Testis (tissue), 2 donors: Measurements from ENCODE around the gene RUFY1.
"Not testable (repeated sequence)": the region's sequence is repeated elsewhere in the genome, so short reads cannot be mapped to it uniquely, and the experiment has no call there.

Experiments
- CTCF ChIP-seq, 3 experiments: fragments of 450-650 bp in 2 of 3; fragments of 200-600 bp in 1 of 3; sonication (generic) in 1 of 3; IDR thresholded peaks; one replicate each; pipeline ENCODE4 v1.5.1; 2016 to 2019; ENCODE audit warnings: antibody characterized with exemption in 3 of 3, mild to moderate bottlenecking in 2 of 3, moderate library complexity in 1 of 3
- POLR2A ChIP-seq: fragments of 450-650 bp; IDR thresholded peaks from one replicate; pipeline ENCODE4 v1.6.1; 2017; ENCODE audit warnings: antibody characterized with exemption, mild to moderate bottlenecking, moderate library complexity

GRCh38 chr5:179518369-179518768 lies 32.0 kb upstream of the RUFY1 start:
- not testable (repeated sequence) for TF ChIP-seq POLR2A; CTCF (IDR thresholded peaks at IDR 0.05)
